GM20000 (cell line): Measurements from ENCODE around the gene PNLDC1.

Source experiments
- DNase-seq: peaks from one replicate; pipeline ENCODE4 v3.0.0; 2012; ENCODE audit warnings: low spot score
- CTCF ChIP-seq: IDR thresholded peaks from 2 replicates; pipeline ENCODE4 v1.5.1; 2012; ENCODE audit warnings: mild to moderate bottlenecking, control low read depth; ENCODE audit errors: extremely low read depth, missing control alignments

PNLDC1 gene

GRCh38 chr6:159804504-159804903, 4.4 kb downstream of the PNLDC1 start:
- DNase-seq, result no peak
- no peak for TF ChIP-seq CTCF

- DNase-seq, result no peak
- no peak for TF ChIP-seq CTCF
These were observed 5.5 kb downstream of the PNLDC1 start for GRCh38 chr6:159805440-159806020.

- DNase-seq, result no peak
- TF ChIP-seq CTCF, result no peak
These were observed 6.0 kb downstream of the PNLDC1 start for GRCh38 chr6:159806021-159806458.

- TF ChIP-seq CTCF, result no peak
- no peak for DNase-seq
These were observed 7.2 kb downstream of the PNLDC1 start for GRCh38 chr6:159807150-159807858.

GRCh38 chr6:159808647-159809046, 8.6 kb downstream of the PNLDC1 start:
- TF ChIP-seq CTCF, result no peak
- no peak for DNase-seq

GRCh38 chr6:159809149-159809548, 9.1 kb downstream of the PNLDC1 start:
- DNase-seq, result no peak
- TF ChIP-seq CTCF, result no peak

- DNase-seq, result no peak
- TF ChIP-seq CTCF, result no peak
These were observed 13.7 kb downstream of the PNLDC1 start for GRCh38 chr6:159813781-159814180.
